Adrenal gland (tissue), 12 donors: ENCODE measurements around the gene SULT6B1. TPM values are rescaled to one million over a fixed set of nuclear protein-coding genes. Genes with fewer than 3 reads are reported as not detected.

Experiments used
- DNase-seq, 7 donors: peaks; one replicate each; pipeline ENCODE4 v3.0.0-alpha.2; 2019 to 2020
- H3K27ac ChIP-seq, 5 donors: fragments of 200-600 bp; sonication (generic) in 4 of 5; 1 replicate in 3 of 5; 2 replicates in 2 of 5; pipeline versions ENCODE4 v1.5.1 to v1.8.0; 2016 to 2020; ENCODE audit warnings: mild to moderate bottlenecking in 1 of 5
- H3K27me3 ChIP-seq: fragments of 200-600 bp; 2 replicates; pipeline ENCODE4 v1.8.0; 2021
- H3K36me3 ChIP-seq, 2 donors: fragments of 200-600 bp; replicated peaks in 1 of 2; 1 replicate in 1 of 2; 2 replicates in 1 of 2; pipeline versions ENCODE4 v1.5.1 to v1.8.0; 2018 to 2022
- H3K4me1 ChIP-seq, 2 donors: fragments of 200-600 bp; replicated peaks in 1 of 2; 1 replicate in 1 of 2; 2 replicates in 1 of 2; pipeline versions ENCODE4 v1.5.1 to v1.8.0; 2018 to 2021
- H3K4me3 ChIP-seq, 4 donors: fragments of 200-600 bp; sonication (generic) in 3 of 4; one replicate each; pipeline ENCODE4 v1.5.1; 2016 to 2018
- H3K9me3 ChIP-seq, 3 donors: fragments of 200-600 bp; sonication (generic) in 1 of 3; replicated peaks in 1 of 3; 1 replicate in 2 of 3; 2 replicates in 1 of 3; pipeline versions ENCODE4 v1.5.1 to v1.8.0; 2016 to 2021
- POLR2A ChIP-seq, 2 donors: fragments of 450-650 bp; IDR thresholded peaks; one replicate each; pipeline ENCODE4 v1.6.1; 2017; ENCODE audit warnings: antibody characterized with exemption in 2 of 2, mild to moderate bottlenecking in 2 of 2, moderate library complexity in 1 of 2
- WGBS, 4 donors: extraction: QIAGEN DNeasy Blood & Tissue Kit in 2 of 4; methylation state at CpG; one replicate each; pipeline versions ENCODE4 v1.1.5 to v1.1.7; 2013 to 2017; 5-methylcytosine and 5-hydroxymethylcytosine counted together
- intact Hi-C, 2 donors: fragments of 100-400 bp; cut with DNase I; formaldehyde crosslinking; loops; one replicate each; pipeline versions ENCODE4 v1.14.1 to v1.15.0; 2022 to 2023
- polyA plus RNA-seq, 3 donors: library from polyadenylated mRNA; stranded (reverse); fragments of 200-250 nt in 2 of 3; fragments of 350-450 nt in 1 of 3; fragmentation: Illumina TruSeq in 1 of 3; extraction: RNeasy Lipid Tissue Mini Kit (QIAGEN cat#74804) in 1 of 3; gene quantifications; one replicate each; pipeline ENCODE4 v1.2.3, GENCODE V29; 2013 to 2014
- total RNA-seq, 9 donors: library from RNA; depleted of rRNA in 4 of 9; stranded (reverse); fragments of >200 nt in 4 of 9; fragments of 120-200 nt in 1 of 9; fragmentation: NEBNext Ultra II Directional in 1 of 9; extraction: Animal tissue kit (Norgen Biotek cat#: 25700) in 1 of 9; gene quantifications; one replicate each; pipeline versions ENCODE4 v1.1.0 to v1.2.4, GENCODE V29; 2013 to 2023
- TF ChIP-seq, protein P1 (sequence below), 6 experiments: fragments of 450-650 bp in 4 of 6; fragments of 200-600 bp in 2 of 6; sonication (generic) in 1 of 6; IDR thresholded peaks; 1 replicate in 5 of 6; 2 replicates in 1 of 6; pipeline versions ENCODE4 v1.5.1 to v1.8.0; 2016 to 2021; ENCODE audit warnings: antibody characterized with exemption in 6 of 6, mild to moderate bottlenecking in 2 of 6, moderate library complexity in 1 of 6
- donor health status: healthy with polysubstance abuse.
- donor health status: Bipolar disorder and iron deficiency.
- donor health status: DM: yes; HTN: yes; CAD: no.
- donor health status: DM: no; HTN: no; CAD: no.
- donor health status: DM: no; HTN: no; CAD: no.
- donor health status: DM: yes; HTN: yes; CAD: no.

Gene SULT6B1
- total and polyA plus RNA-seq, 12 donors: not detected

DNA sequence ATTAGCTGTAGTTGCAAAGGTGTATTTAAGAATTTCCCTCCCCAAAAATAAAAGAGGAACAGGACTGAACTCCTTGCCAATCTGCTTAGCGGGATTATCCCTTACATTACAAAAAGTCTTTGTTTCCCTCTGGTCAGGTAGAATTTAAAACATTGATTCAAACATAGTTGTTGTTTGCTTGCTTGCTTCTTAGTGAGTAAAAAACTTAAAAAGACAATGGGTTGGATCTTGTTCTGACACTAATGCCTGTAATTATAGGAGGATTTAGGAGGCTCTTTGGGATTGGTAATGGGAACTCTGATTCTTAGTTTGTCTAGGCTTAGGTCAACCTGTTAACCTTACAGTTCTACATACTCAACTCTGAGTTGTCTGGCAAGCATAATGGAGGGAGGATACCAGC, 4.1 kb upstream of the SULT6B1 start:
- no peaks in the 10 kb centered on the region for H3K36me3 ChIP-seq
- intact Hi-C loops: no loop called here
- no peaks in the 10 kb centered on the region for H3K9me3 ChIP-seq
- no peak overlapping the region for H3K27ac ChIP-seq
- peaks cover 15 to 18% of the 10 kb centered on the region in 2 donors for H3K4me1 ChIP-seq
- 89 to 96% (median 92%) methylated on average over 1 of the region's 1 CpG for WGBS, 4 donors
- no peaks in the 10 kb centered on the region for H3K27me3 ChIP-seq
- TF ChIP-seq, protein P1, sequence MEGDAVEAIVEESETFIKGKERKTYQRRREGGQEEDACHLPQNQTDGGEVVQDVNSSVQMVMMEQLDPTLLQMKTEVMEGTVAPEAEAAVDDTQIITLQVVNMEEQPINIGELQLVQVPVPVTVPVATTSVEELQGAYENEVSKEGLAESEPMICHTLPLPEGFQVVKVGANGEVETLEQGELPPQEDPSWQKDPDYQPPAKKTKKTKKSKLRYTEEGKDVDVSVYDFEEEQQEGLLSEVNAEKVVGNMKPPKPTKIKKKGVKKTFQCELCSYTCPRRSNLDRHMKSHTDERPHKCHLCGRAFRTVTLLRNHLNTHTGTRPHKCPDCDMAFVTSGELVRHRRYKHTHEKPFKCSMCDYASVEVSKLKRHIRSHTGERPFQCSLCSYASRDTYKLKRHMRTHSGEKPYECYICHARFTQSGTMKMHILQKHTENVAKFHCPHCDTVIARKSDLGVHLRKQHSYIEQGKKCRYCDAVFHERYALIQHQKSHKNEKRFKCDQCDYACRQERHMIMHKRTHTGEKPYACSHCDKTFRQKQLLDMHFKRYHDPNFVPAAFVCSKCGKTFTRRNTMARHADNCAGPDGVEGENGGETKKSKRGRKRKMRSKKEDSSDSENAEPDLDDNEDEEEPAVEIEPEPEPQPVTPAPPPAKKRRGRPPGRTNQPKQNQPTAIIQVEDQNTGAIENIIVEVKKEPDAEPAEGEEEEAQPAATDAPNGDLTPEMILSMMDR (IDR thresholded peaks at IDR 0.05): no peak
- no peak for TF ChIP-seq POLR2A (IDR thresholded peaks at IDR 0.05)
- no peak overlapping the region for H3K4me3 ChIP-seq
- DNase-seq: no peak

DNA sequence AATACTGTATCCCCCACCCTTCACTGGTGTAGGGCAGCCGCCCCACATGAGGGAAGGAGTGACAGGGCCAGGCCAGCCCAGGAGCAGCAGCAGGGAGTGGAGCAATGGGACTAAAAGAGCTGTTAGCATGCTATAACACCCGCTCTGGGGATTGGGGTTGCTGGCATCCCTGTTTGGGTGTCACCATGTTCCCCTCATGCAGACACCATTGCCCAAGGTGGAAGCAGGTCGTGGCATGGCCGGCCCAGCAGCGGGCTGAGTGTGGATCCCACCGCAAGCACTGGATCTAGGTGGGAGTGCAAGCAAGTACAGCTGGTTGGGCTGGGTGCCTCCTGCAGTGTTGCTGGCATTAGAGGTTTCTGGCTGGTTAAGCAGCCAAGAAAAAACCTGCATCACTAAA, 3.3 kb upstream of the SULT6B1 start:
- WGBS, 4 donors: 83 to 88% (median 88%) methylated on average over 3 to 6 of the region's 6 CpGs
- Histone ChIP-seq H3K27ac (no peak overlapping the region), H3K4me1 (peaks cover 10 to 13% of the 10 kb centered on the region in 2 donors), H3K4me3 (no peak overlapping the region), H3K36me3 (no peaks in the 10 kb centered on the region), H3K9me3 (no peaks in the 10 kb centered on the region), H3K27me3 (no peaks in the 10 kb centered on the region)
- TF ChIP-seq, protein P1 (IDR thresholded peaks at IDR 0.05): no peak
- no peak for TF ChIP-seq POLR2A (IDR thresholded peaks at IDR 0.05)
- DNase-seq: no peak
- intact Hi-C loops: no loop called here

DNA sequence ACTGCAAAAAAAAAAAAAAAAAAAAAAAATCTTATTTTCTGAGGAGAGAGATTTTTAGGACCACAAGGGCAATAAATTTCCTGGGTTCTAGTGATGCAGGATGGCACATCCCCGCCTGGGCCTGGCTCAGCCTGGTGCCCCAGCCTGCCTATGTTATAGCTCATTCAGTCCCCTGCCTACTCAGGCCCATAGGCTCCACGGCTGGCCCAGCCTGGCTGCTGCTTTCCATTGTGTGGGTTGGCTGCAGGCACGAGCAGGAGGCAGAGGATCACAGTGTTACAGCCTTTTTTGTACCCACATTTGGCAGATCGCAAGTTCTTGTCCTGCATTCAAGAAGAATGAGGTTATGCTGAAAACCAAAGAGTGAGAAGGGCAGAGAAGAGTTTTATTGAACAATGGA, 2.8 kb upstream of the SULT6B1 start:
- peaks cover 10 to 13% of the 10 kb centered on the region in 2 donors for H3K4me1 ChIP-seq
- no peaks in the 10 kb centered on the region for H3K9me3 ChIP-seq
- no peak overlapping the region for H3K4me3 ChIP-seq
- H3K27me3 ChIP-seq: no peaks in the 10 kb centered on the region
- DNase-seq: no peak
- H3K27ac ChIP-seq: no peak overlapping the region
- TF ChIP-seq, protein P1 (IDR thresholded peaks at IDR 0.05): no peak
- no peak for TF ChIP-seq POLR2A (IDR thresholded peaks at IDR 0.05)
- intact Hi-C loops: no loop called here
- no peaks in the 10 kb centered on the region for H3K36me3 ChIP-seq
- 84 to 89% (median 87%) methylated on average over 4 of the region's 4 CpGs for WGBS, 4 donors

DNA sequence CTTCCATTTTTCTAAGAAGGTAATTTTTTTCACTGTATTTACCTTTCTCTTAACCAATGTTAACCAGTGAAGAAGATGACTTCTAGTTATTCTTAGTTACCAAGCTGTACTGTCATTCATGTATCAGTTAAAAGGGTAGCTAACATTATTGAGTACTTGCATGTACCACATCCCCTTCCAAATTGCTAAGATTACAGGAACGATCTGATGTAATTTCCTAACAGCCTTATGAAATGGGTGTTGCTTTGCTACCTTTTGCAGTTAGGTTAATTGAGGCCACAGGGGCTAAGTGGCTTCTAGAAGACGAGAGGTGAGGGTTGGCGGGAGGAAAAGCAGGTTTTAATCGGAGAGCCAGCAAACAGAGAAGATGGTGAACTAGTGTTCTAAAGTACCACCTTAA, 1.8 kb upstream of the SULT6B1 start:
- no peaks in the 10 kb centered on the region for H3K36me3 ChIP-seq
- WGBS, 4 donors: 74 to 86% (median 83%) methylated on average over 4 of the region's 4 CpGs
- TF ChIP-seq POLR2A (IDR thresholded peaks at IDR 0.05): no peak
- TF ChIP-seq, protein P1 (IDR thresholded peaks at IDR 0.05): no peak
- intact Hi-C loops: no loop called here
- H3K9me3 ChIP-seq: no peaks in the 10 kb centered on the region
- H3K4me3 ChIP-seq: no peak overlapping the region
- peaks cover 10 to 13% of the 10 kb centered on the region in 2 donors for H3K4me1 ChIP-seq
- DNase-seq: no peak
- H3K27ac ChIP-seq: peak overlapping the region in 4 of 5 donors; percentile 42 to 91 (median 80)
- H3K27me3 ChIP-seq: no peaks in the 10 kb centered on the region
